Activated naive CD4-positive, alpha-beta T cell treated with anti-CD3 and anti-CD28 coated beads, Interleukin-2, amount 10 ng/mL, durations not matched to agents 7 days and 5 days (primary cell): Measurements from ENCODE around the gene LIPA.

Experiments
- CTCF ChIA-PET: fragments of 350-600 bp; sonication (Branson Sonifier 250); formaldehyde crosslinking; loops from one replicate; lab custom pipeline; 2021; ENCODE audit warnings: antibody characterized with exemption; lab: Charles Lee
- DNase-seq: peaks from one replicate; pipeline ENCODE4 v3.0.0-alpha.2; 2020
- H3K27ac Mint-ChIP-seq: one replicate; pipeline ENCODE4 v1.8.0; 2021; ENCODE audit warnings: mild to moderate bottlenecking, moderate library complexity, mixed read lengths
- H3K27me3 Mint-ChIP-seq: one replicate; pipeline ENCODE4 v1.8.0; 2021; ENCODE audit warnings: mild to moderate bottlenecking, mixed read lengths
- H3K36me3 Mint-ChIP-seq: one replicate; pipeline ENCODE4 v1.8.0; 2021; ENCODE audit warnings: mixed read lengths
- H3K4me1 Mint-ChIP-seq: one replicate; pipeline ENCODE4 v1.8.0; 2021; ENCODE audit warnings: mixed read lengths
- H3K4me3 Mint-ChIP-seq: one replicate; pipeline ENCODE4 v1.8.0; 2021; ENCODE audit warnings: mild to moderate bottlenecking, moderate library complexity, mixed read lengths
- H3K9me3 Mint-ChIP-seq: one replicate; pipeline ENCODE4 v1.8.0; 2021; ENCODE audit warnings: mixed read lengths

LIPA gene

DNA sequence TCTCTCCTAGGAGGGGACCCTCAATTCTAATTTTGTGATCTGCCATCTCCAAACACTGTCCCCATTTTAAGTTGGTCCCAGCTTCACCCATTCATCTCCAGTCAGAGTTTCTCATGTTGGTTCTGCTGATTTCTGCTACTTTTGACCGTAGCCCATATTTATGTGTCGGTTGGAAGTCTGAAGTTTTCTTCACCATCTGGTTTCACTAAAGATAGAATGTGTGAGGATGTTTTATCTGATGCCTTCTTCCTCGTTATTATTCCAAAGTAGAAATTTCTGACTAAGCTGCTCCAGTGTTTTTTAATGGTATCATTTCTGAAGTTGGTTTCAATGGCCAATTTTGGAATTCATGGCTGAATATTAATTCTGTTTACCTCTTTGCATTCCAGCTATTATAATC is 28.9 kb upstream of the LIPA start:
- Mint-ChIP-seq H3K27me3 (peaks cover 13% of the 10 kb centered on the region), H3K9me3 (no peaks in the 10 kb centered on the region), H3K4me3 (no peak overlapping the region), H3K27ac (no peak overlapping the region), H3K36me3 (no peaks in the 10 kb centered on the region), H3K4me1 (no peaks in the 10 kb centered on the region)
- DNase-seq: no peak
- CTCF ChIA-PET: no interaction called here

DNA sequence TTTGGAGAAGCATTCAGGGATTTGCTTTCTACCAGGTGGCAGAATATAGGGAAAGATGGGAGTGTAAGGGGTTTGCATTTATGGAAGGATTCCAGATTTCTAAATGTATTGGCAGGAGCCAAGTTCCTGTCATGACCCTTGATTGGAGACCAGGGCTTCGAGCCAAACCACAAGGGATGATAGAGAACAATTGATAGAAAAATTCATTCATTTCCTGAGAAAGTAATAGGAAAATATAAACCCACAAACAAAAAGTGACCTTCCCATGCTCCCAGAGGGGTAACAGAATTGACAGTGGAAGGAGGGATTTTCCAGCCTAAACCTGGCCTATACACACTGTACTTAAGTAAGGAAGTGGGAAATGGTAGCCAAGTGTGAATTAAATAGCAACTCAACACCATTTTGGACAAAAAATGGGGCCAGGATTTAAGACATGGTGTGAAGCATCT is 27.9 kb upstream of the LIPA start:
- no peaks in the 10 kb centered on the region for H3K4me1 Mint-ChIP-seq
- H3K36me3 Mint-ChIP-seq: no peaks in the 10 kb centered on the region
- H3K27me3 Mint-ChIP-seq: peaks cover 10% of the 10 kb centered on the region
- no peak for DNase-seq
- no peak overlapping the region for H3K4me3 Mint-ChIP-seq
- CTCF ChIA-PET: interaction anchor here (0.9 kb wide), 1 partner anchor 90 kb away, joined by 3 read pairs; no protein-coding TSS in a partner anchor
- H3K27ac Mint-ChIP-seq: no peak overlapping the region
- no peaks in the 10 kb centered on the region for H3K9me3 Mint-ChIP-seq

DNA sequence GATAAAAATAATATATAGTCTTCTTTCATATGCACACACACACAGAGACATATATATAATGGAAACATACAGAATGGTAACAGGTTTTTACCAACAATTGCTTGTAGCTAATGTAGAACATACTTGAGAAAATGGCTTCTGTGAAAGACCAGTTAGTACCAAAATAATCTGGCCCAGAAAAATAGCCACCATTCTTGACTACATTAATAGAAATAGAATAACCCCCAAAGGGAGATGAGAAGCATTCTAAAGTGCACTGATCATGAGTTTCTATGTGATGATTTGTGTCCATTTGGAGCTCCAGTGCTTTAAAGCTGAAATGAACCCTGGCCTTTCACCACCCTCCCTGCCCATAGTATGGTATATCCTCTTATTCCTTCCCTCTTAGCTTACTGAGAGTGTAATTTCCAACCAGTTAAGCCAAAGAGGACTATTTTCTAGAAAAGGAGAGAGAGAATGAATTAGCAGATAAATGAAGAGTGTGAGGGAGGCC is 27.4 kb upstream of the LIPA start:
- no peaks in the 10 kb centered on the region for H3K9me3 Mint-ChIP-seq
- CTCF ChIA-PET: interaction anchor here (0.9 kb wide), 1 partner anchor 91 kb away, joined by 3 read pairs; no protein-coding TSS in a partner anchor
- H3K27me3 Mint-ChIP-seq: peaks cover 10% of the 10 kb centered on the region
- H3K4me3 Mint-ChIP-seq: no peak overlapping the region
- H3K4me1 Mint-ChIP-seq: no peaks in the 10 kb centered on the region
- DNase-seq: no peak
- no peak overlapping the region for H3K27ac Mint-ChIP-seq
- no peaks in the 10 kb centered on the region for H3K36me3 Mint-ChIP-seq

DNA sequence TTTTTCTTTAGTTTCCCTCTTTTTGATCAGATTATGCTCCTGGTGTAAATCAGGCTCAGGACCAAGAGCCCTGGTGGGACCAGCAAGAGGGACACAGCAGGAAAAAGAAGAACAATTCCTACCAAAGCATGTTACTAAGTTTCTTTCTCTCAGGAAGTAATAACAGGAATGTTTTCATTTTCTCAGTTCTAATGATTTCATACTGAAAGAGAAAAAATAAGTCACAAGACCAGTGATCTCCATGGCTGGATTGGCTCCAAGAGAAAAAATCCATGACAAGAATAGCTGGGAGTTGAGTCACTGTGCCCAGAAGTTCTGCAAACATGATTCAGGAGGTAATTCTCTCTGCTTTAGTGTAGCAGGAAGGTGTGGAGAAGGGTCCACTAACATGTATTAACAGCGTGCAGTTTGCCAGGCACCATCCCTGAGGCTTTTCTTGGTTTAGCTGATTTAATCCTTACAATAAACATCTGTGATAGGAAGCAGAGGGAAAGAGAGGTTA is 26.5 kb upstream of the LIPA start:
- Mint-ChIP-seq H3K27ac (no peak overlapping the region), H3K9me3 (no peaks in the 10 kb centered on the region), H3K4me3 (no peak overlapping the region), H3K36me3 (no peaks in the 10 kb centered on the region), H3K27me3 (peaks cover 13% of the 10 kb centered on the region), H3K4me1 (no peaks in the 10 kb centered on the region)
- DNase-seq: no peak
- CTCF ChIA-PET: no interaction called here

- CTCF ChIA-PET: interaction anchor here (0.5 to 1.0 kb wide), 2 partner anchors 94 to 285 kb away, joined by 3 to 6 read pairs; no protein-coding TSS in a partner anchor
- Mint-ChIP-seq H3K36me3 (no peaks in the 10 kb centered on the region), H3K4me1 (no peaks in the 10 kb centered on the region), H3K4me3 (no peak overlapping the region), H3K27ac (no peak overlapping the region), H3K9me3 (no peaks in the 10 kb centered on the region), H3K27me3 (peaks cover 15% of the 10 kb centered on the region)
- DNase-seq: no peak
Measured at GRCh38 chr10:89275383-89275782, 23.8 kb upstream of the LIPA start.

DNA sequence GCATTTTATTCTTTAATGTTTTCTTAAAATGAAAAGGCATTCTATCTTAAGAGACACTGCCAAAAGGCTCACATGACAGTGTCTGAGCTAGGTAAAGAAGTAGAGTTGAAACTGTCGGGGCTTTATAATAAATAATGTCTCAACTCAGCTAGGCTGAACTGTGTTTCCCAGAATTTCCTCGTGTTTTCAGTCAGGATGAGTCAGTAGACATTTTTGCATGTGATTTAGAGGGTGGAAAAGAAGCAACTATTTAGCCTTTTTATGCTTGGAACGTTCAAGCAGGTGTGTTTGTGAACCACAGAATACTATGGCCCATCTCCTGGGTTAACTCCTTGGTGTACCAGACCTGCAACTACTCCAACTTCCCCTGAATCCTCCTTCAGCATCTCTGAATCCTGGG is 23.4 kb upstream of the LIPA start:
- no peak for DNase-seq

GRCh38 chr10:89273680-89274079 is 22.1 kb upstream of the LIPA start:
- H3K4me3 Mint-ChIP-seq: no peak overlapping the region
- H3K4me1 Mint-ChIP-seq: no peaks in the 10 kb centered on the region
- H3K36me3 Mint-ChIP-seq: no peaks in the 10 kb centered on the region
- DNase-seq: no peak
- no peak overlapping the region for H3K27ac Mint-ChIP-seq
- H3K9me3 Mint-ChIP-seq: no peaks in the 10 kb centered on the region
- peaks cover 15% of the 10 kb centered on the region for H3K27me3 Mint-ChIP-seq
- CTCF ChIA-PET: interaction anchor here (2.1 kb wide), 1 partner anchor 96 kb away, joined by 6 read pairs; no protein-coding TSS in a partner anchor

More for the DNA sequence above, 23.4 kb upstream of the LIPA start:
- Mint-ChIP-seq H3K27me3 (peaks cover 15% of the 10 kb centered on the region), H3K9me3 (no peaks in the 10 kb centered on the region), H3K4me3 (no peak overlapping the region), H3K27ac (no peak overlapping the region), H3K4me1 (no peaks in the 10 kb centered on the region), H3K36me3 (no peaks in the 10 kb centered on the region)
- CTCF ChIA-PET: interaction anchor here (1.0 kb wide), 1 partner anchor 94 kb away, joined by 3 read pairs; no protein-coding TSS in a partner anchor

DNA sequence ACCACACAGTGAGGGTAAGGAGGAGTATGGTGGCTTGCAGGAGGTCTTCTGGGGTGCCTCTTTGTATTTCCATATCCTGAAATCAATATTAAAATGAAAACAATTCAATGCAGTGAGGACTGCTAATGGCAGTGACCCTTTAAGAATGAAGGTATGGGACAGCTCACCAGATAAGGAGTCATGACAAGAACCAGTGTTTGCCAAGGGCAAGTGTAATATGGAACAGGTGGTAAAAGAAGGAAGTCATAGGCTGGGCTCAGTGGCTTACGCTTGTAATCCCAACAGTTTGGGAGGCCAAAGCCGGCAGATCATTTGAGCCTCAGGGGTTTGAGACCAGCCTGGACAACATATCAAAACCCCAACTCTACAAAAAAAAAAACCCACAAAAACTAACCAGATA is 20.0 kb upstream of the LIPA start:
- Mint-ChIP-seq H3K9me3 (no peaks in the 10 kb centered on the region), H3K36me3 (no peaks in the 10 kb centered on the region), H3K4me1 (no peaks in the 10 kb centered on the region), H3K4me3 (no peak overlapping the region), H3K27me3 (peaks cover 12% of the 10 kb centered on the region), H3K27ac (no peak overlapping the region)
- CTCF ChIA-PET: no interaction called here
- no peak for DNase-seq

- no peaks in the 10 kb centered on the region for H3K4me1 Mint-ChIP-seq
- CTCF ChIA-PET: no interaction called here
- no peak for DNase-seq
- no peaks in the 10 kb centered on the region for H3K9me3 Mint-ChIP-seq
- H3K36me3 Mint-ChIP-seq: no peaks in the 10 kb centered on the region
- H3K27ac Mint-ChIP-seq: no peak overlapping the region
- peaks cover 8% of the 10 kb centered on the region for H3K27me3 Mint-ChIP-seq
- no peak overlapping the region for H3K4me3 Mint-ChIP-seq
Measured at GRCh38 chr10:89270153-89270483, 18.5 kb upstream of the LIPA start.

GRCh38 chr10:89269433-89270152 is 18.0 kb upstream of the LIPA start:
- H3K36me3 Mint-ChIP-seq: no peaks in the 10 kb centered on the region
- H3K4me1 Mint-ChIP-seq: no peaks in the 10 kb centered on the region
- CTCF ChIA-PET: no interaction called here
- no peak for DNase-seq
- H3K27me3 Mint-ChIP-seq: peaks cover 9% of the 10 kb centered on the region
- H3K27ac Mint-ChIP-seq: no peak overlapping the region
- no peaks in the 10 kb centered on the region for H3K9me3 Mint-ChIP-seq
- H3K4me3 Mint-ChIP-seq: no peak overlapping the region

DNA sequence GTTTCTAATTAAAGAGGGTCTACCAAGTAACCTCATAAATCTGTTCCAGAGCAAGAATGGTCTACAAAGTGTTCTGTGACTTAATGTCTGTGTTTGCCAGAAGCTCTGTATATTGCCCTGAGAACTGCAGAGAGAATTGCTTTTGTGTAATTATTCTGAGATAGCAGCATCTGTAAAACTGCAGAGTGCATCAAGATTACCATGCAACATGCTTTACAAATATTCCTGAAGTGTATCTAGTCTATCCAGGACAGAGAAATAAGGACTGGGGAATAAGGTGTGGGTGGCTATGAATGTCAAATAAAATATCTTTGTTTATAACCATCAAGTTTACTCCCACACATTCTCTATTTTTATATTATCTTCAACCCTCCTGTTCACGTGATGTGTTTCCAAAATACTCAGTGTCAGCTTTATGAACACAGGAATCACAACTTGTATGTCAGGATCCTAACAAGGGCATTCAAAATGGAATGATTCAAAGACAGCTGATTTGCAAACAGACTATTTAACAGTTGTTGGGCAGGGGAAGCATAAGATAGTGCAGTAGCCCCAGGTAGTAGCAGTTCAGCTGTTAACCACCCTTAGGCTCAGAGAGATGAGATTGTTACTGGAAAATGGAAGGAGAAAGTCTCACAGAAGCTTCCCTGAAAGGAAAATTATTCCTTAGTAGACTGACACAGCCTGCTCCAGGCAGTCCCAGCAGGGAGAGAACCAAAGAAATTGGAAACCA is 15.3 kb upstream of the LIPA start:
- peaks cover 25% of the 10 kb centered on the region for H3K27me3 Mint-ChIP-seq
- H3K36me3 Mint-ChIP-seq: no peaks in the 10 kb centered on the region
- H3K4me3 Mint-ChIP-seq: no peak overlapping the region
- H3K9me3 Mint-ChIP-seq: peaks cover 5% of the 10 kb centered on the region
- DNase-seq: no peak
- H3K4me1 Mint-ChIP-seq: no peaks in the 10 kb centered on the region
- H3K27ac Mint-ChIP-seq: no peak overlapping the region
- CTCF ChIA-PET: no interaction called here

- CTCF ChIA-PET: interaction anchor here (1.0 kb wide), 1 partner anchor 106 kb away, joined by 3 read pairs; no protein-coding TSS in a partner anchor
- no peak overlapping the region for H3K27ac Mint-ChIP-seq
- H3K27me3 Mint-ChIP-seq: peaks cover 25% of the 10 kb centered on the region
- no peaks in the 10 kb centered on the region for H3K4me1 Mint-ChIP-seq
- no peak overlapping the region for H3K4me3 Mint-ChIP-seq
- no peaks in the 10 kb centered on the region for H3K36me3 Mint-ChIP-seq
- DNase-seq: no peak
- H3K9me3 Mint-ChIP-seq: peaks cover 5% of the 10 kb centered on the region
Measured at GRCh38 chr10:89263531-89263930, 12.0 kb upstream of the LIPA start.

GRCh38 chr10:89263091-89263490 is 11.5 kb upstream of the LIPA start:
- H3K27ac Mint-ChIP-seq: no peak overlapping the region
- DNase-seq: no peak
- CTCF ChIA-PET: interaction anchor here (1.0 kb wide), 1 partner anchor 106 kb away, joined by 3 read pairs; no protein-coding TSS in a partner anchor
- H3K36me3 Mint-ChIP-seq: no peaks in the 10 kb centered on the region
- H3K4me1 Mint-ChIP-seq: no peaks in the 10 kb centered on the region
- peaks cover 5% of the 10 kb centered on the region for H3K9me3 Mint-ChIP-seq
- peaks cover 25% of the 10 kb centered on the region for H3K27me3 Mint-ChIP-seq
- H3K4me3 Mint-ChIP-seq: no peak overlapping the region
